GM13977 (cell line): ENCODE measurements around the gene DENND2C.

Source experiments
- DNase-seq: peaks from one replicate; pipeline ENCODE4 v3.0.0; 2012; ENCODE audit warnings: low spot score
- CTCF ChIP-seq: IDR thresholded peaks from 2 replicates; pipeline ENCODE4 v1.5.1; 2012; ENCODE audit warnings: mild to moderate bottlenecking, control low read depth; ENCODE audit not compliant: insufficient read depth; ENCODE audit errors: extremely low read depth, missing control alignments
- in situ Hi-C: fragments of 300-500 bp; cut with MboI; formaldehyde crosslinking; loops from one replicate; pipeline ENCODE4 v1.12.0; 2022; ENCODE audit warnings: low sequenced_read_pairs, low pct_unique_long_range_greater_than_20kb, mixed read lengths, inconsistent platforms; ENCODE audit not compliant: unreplicated experiment

The DENND2C gene

GRCh38 chr1:114648503-114648902 lies 21.3 kb downstream of the DENND2C start:
- in situ Hi-C loops: no loop called here
- no peak for TF ChIP-seq CTCF
- DNase-seq: no peak

- DNase-seq: no peak
- in situ Hi-C loops: no loop called here
- no peak for TF ChIP-seq CTCF
Measured at GRCh38 chr1:114641377-114641776, 28.5 kb downstream of the DENND2C start.

- in situ Hi-C loops: no loop called here
Measured at GRCh38 chr1:114638910-114639309, 30.9 kb downstream of the DENND2C start.

GRCh38 chr1:114632427-114632826 lies 37.4 kb downstream of the DENND2C start:
- TF ChIP-seq CTCF: no peak
- no peak for DNase-seq
- in situ Hi-C loops: no loop called here

More at GRCh38 chr1:114638910-114639309, 30.9 kb downstream of the DENND2C start:
- TF ChIP-seq CTCF: no peak
- no peak for DNase-seq

GRCh38 chr1:114627107-114627506 lies 42.7 kb downstream of the DENND2C start:
- in situ Hi-C loops: no loop called here
- no peak for TF ChIP-seq CTCF
- DNase-seq: no peak

GRCh38 chr1:114623364-114623763 lies 46.5 kb downstream of the DENND2C start:
- TF ChIP-seq CTCF: no peak
- in situ Hi-C loops: no loop called here
- DNase-seq: no peak

GRCh38 chr1:114620419-114620818 lies 49.4 kb downstream of the DENND2C start:
- DNase-seq: no peak
- in situ Hi-C loops: no loop called here
- no peak for TF ChIP-seq CTCF
